HG02763 (cell line): Measurements from ENCODE around the gene PDPR.
"Not testable (repeated sequence)": the region's sequence is repeated elsewhere in the genome, so short reads cannot be mapped to it uniquely, and the experiment has no call there.

Experiments
- ATAC-seq: cut with Tn5 transposase; IDR thresholded peaks from one replicate; pipeline ENCODE4 v1.9.1; 2021; ENCODE audit warnings: mild to moderate bottlenecking, moderate library complexity; ENCODE audit not compliant: unreplicated experiment

PDPR gene

DNA sequence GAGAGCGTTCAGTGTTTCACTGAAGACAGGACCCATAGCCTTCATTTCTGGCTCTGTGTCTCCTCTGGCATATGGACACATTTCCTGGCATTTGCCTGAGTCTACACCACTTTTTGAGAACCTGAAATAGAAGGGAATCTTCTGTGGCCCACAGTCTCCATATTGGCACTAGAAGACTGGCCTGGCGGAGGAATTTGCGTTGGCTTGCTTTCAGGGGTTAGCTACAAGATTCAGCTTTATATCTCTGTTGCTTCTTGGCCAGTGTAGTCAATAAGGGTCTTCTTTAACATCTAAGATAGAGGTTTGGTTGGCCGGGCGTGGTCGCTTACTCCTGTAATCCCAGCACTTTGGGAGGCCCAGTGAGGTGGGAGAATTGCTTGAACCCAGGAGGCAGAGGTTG, 46.7 kb downstream of the PDPR start:
- no peak for ATAC-seq

DNA sequence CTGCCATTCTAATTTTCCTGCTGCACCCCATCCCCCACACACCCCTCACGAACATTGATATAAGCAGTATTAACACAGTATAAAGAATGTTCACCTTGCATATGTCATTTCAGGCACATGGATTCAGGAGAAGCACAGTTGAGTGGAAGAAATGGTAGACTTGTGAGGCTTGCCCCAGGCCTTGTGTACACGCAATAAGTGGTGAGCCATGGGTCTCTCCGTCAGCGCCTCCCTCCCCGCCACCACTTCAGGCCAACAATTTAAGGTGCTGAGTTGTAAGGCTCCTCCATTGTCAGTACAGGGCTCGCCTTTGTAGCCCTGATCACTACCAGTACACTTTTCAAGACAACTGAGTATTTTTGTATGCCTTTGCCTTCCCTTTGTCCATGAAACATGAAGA, 47.2 kb downstream of the PDPR start:
- no peak for ATAC-seq

DNA sequence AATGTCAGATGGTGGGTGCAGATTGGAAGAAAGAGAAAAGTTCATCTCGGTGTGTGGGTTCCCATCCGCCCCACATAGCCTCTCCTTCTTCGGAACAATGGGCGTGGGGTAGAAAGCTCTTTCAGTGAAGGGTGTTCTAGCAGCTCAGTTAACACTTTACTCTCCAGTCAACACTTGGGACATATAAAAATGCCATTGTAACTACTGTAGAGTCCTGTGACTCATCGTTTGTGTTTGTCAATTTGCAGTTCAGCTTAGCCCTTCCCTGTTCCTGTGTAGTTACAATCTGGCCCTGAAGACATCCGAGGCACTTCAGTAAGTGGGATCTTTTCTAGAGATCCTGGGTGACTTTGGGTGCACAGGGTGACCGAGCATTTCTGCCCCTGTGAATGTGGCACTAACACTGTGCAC, 47.9 kb downstream of the PDPR start:
- ATAC-seq: no peak

- ATAC-seq: no peak
Observed at GRCh38 chr16:70163596-70163995, 49.5 kb downstream of the PDPR start.

DNA sequence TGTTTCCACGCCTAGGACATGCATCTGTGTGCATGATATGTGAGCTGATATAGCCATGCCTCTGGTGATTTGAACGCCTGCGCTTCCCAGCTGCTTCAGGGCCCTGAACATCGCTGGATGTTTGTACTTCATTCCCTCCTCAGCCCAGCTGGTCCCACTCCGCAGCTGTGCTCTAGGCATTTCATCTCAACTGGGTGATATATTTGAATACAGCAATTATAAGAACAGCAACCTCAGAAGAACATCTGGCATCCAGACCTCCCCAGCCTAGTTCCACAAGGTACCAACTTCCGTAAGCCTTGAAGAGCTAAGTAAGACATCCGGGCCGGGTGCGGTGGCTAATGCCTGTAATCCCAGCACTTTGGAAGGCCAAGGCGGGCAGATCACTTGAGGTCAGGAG, 52.6 kb downstream of the PDPR start:
- ATAC-seq: not testable (repeated sequence)

DNA sequence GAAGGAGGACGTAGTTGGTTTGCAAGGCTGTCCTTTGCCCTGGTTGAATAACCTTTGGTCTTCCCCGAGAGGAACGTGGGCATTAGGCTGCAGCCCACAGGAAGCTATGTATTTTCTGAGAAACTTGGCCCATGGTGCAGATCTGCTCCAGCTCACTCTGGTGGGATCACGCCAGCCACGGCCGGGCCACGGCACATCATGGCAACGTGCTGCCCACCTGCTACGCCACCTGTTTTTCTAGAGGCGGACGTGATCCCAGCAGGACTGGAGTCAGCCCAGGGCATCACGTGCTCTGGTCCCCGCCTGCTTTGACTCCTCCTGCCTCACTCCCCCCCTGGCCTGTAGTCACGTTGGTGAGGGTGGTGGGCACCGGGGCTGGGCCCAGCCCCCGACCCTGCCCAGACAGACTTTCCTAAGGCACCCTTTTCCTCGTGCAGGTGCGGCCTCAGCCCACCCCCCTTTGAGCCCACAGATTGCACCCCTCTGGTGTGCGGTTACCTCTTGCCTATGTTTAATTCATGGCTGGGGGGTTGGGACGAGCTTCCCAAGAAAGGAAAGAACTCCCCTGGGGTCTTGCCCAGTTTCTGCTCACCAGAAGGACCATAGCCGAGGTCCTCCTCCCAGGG, 59.2 kb downstream of the PDPR start, which contains the start of gene CLEC18C:
Gene CLEC18C (plus strand): TSS at position 576 of the 626 bp plus-strand sequence. CDS start 492 bp downstream, outside the sequence.
- not testable (repeated sequence) for ATAC-seq

DNA sequence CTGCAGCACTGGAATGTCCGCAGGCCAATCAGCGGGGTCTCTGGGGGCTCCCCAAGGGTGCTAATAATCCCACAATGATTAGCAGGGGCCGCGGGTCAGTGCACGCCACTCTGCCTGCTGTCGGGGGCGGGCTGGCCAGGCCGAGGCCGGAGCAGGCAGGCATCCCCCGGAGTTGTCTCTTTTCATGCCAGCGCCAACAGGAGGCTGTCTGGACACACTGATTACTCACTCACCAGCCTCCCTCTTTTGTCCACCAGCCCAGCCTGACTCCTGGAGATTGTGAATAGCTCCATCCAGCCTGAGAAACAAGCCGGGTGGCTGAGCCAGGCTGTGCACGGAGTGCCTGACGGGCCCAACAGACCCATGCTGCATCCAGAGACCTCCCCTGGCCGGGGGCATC, 59.8 kb downstream of the PDPR start:
- not testable (repeated sequence) for ATAC-seq

- ATAC-seq: not testable (repeated sequence)
Observed at GRCh38 chr16:70174387-70174932, 60.3 kb downstream of the PDPR start.

- ATAC-seq: not testable (repeated sequence)
Observed at GRCh38 chr16:70187858-70188607, 73.9 kb downstream of the PDPR start.

DNA sequence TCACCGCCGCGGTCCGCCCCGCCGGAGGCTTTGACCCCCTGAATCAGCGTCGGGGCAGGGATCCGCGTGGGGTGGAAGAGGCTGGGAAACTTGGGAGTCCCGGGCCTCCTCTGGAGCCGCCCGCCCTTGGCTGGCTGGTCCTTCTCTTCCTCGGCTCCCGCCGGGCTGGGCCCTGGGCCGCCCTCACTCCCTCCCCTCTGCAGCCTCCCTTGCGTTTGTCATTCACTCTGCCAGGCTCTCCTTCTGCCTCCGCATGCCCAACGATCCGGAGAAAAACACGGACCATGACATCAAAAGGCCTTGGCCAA, 74.4 kb downstream of the PDPR start:
- not testable (repeated sequence) for ATAC-seq

DNA sequence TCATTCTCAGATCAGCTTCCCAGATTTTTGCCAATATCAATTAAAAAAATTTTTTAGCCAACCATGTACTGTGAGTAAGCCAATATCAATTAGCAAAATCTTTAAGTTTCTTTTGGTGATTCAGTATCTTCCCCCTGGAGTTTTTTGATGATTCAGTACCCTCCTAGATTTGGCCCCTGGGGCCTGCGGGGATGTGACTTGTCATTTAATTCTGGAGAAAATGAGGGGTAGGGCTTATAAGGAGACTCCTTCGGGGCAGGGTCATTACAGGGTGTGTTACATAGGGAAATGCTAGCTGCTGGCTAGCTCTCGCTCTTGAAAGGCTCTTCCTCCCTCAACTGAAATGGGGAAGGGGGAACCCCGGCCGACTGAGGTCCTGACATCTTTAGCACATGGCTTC, 76.4 kb downstream of the PDPR start:
- ATAC-seq: not testable (repeated sequence)

DNA sequence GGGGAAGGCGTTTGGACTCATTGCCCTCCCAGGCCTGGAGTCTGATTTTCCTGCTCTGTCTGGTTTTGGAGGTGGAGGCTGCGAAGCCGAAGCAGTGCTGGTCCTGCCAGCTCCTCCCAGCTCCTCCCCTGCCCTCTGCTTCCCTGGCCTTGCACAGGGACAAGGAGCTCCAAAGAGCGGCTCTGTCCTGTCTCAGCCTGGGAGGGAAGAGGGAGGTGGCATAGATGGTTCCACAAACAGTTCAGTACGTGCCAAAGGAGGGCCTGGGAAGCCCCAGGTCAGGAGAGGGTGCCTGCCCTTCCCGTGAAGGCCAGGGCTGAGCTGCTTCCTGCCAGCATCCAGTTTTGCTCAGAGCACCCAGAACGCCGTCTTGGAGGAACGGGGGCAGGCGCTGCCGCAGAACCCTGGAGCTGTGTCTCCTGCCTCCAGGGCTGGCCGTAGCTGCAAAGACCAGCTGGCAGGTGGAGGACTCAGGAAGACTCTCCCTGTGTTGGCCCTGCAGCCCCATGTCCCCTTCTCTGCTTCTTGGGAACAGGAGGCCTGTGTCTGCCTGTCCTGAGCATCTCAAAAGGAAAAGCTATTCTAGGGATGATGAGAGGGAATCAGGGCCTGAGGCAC, 82.7 kb downstream of the PDPR start:
- not testable (repeated sequence) for ATAC-seq

GRCh38 chr16:70197611-70198010, 83.5 kb downstream of the PDPR start:
- not testable (repeated sequence) for ATAC-seq

DNA sequence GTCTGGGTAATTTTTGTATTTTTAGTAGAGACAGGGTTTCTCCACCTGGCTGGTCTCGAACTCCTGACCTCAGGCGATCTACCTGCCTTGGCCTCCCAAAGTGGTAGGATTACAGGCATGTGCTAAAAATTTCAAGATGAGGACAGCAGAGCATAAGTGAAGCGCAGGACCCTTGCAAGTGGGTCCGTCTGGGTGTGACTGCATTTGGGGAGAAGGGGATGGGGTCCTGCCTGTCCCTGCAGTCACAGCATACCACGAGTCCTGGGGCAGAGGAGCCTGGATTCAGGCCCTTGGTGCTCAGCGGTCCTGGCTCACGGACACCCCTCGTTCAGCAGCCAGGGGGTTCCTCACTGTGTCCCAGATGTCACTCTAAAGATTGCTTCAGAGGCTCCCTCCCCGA, 84.1 kb downstream of the PDPR start:
- not testable (repeated sequence) for ATAC-seq

DNA sequence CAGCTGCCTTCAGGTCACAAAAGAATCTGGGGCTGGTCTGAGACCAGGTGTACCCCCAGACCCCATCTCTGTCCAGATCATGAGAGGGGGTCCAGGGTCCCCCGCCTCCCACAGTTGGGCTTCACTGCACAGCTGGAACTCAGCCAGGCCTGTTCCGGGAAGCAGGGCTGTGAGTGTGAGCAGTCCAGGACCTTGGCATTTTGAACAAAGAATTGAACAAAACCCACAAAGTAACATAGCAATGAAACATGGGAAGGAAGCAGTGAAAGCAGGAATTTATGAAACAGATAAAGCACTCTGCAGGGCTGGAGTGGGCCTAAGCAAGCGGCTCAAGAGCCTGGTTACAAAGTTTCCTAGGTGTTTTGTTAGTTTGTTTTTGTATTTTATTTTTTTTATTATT, 84.5 kb downstream of the PDPR start:
- ATAC-seq: not testable (repeated sequence)

DNA sequence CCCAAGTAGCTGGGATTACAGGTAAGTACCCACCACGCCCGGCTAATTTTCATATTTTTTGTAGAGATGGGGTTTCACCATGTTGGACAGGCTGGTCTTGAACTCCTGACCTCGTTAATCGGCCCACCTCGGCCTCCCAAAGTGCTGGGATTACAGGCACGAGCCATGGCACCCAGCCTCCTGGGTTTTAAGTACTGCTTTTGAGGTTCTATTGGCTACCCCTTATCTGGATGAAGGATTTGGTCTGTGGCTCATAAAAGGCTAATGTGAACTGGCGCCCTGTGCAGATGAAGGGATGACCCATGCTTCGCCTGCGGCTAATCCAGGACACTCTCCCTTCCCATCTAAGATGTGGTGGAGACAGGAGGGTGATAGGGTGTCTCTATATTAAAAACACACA, 85.0 kb downstream of the PDPR start:
- not testable (repeated sequence) for ATAC-seq

GRCh38 chr16:70200063-70200462, 85.9 kb downstream of the PDPR start:
- ATAC-seq: not testable (repeated sequence)

- not testable (repeated sequence) for ATAC-seq
Observed at GRCh38 chr16:70203508-70203907, 89.4 kb downstream of the PDPR start.

DNA sequence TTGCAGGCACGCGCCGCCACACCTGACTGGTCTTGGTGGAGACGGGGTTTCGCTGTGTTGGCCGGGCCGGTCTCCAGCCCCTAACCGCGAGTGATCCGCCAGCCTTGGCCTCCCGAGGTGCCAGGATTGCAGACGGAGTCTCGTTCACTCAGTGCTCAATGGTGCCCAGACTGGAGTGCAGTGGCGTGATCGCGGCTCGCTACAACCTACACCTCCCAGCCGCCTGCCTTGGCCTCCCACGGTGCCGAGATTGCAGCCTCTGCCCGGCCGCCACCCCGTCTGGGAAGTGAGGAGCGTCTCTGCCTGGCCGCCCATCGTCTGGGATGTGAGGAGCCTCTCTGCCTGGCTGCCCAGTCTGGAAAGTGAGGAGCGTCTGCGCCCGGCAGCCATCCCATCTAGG, 89.9 kb downstream of the PDPR start:
- not testable (repeated sequence) for ATAC-seq

GRCh38 chr16:70204668-70205405, 90.7 kb downstream of the PDPR start:
- not testable (repeated sequence) for ATAC-seq

DNA sequence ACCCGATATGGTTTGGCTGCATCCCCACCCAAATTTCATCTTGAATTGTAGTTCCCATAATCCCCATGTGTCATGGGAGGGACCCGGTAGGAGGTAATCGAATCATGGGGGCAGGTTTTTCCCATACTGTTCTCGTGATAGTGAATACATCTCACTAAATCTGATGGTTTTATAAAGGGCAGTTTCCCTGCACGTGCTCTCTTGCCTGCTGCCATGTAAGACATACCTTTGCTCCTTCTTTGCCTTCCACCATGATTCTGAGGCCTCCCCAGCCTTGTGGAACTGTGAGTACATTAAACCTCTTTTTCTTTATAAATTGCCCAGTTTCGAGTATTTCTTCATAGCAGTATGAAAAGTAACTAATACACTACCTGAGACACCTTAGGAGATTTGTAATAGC, 92.2 kb downstream of the PDPR start:
- not testable (repeated sequence) for ATAC-seq
